ENCODE results near the gene MCRIP1. TPM values are rescaled to one million over a fixed set of nuclear protein-coding genes. Genes with fewer than 3 reads are reported as not detected.
A peak's percentile ranks its signal among the peaks of the same experiment; 100 is the strongest.

The MCRIP1 gene
- total and polyA plus RNA-seq, 2 of the 13 experiments (the other 11 are each of a cell fraction or from before 2014, with no cell fraction given), result 79.7 to 84.9 TPM

GRCh38 chr17:81871387-81872230, 38.5 kb upstream of the MCRIP1 start (continued):
- peak; percentile 89 for TF ChIP-seq ZNF691 (CRISPR knock-in tag; IDR thresholded peaks at IDR 0.05; ENCODE audit: borderline replicate concordance, low read depth)
- TF ChIP-seq USF2 (IDR thresholded peaks at IDR 0.05; ENCODE audit: low read depth, low read length), result no peak; the same call in 1 of the 2 replicates
- 0 out of 2 replicates have a peak, but pooled peaks have one; percentile 51 for TF ChIP-seq USF2 (CRISPR knock-in tag; IDR thresholded peaks at IDR 0.05; ENCODE audit: borderline replicate concordance)
- peak; percentile 96 for TF ChIP-seq TAF15 (IDR thresholded peaks at IDR 0.05; ENCODE audit: low read depth, low read length, poor library complexity, severe bottlenecking)
- peak; percentile 99 for TF ChIP-seq ZNF749 (CRISPR knock-in tag; IDR thresholded peaks at IDR 0.05; ENCODE audit: borderline replicate concordance)
- TF ChIP-seq ISX (CRISPR knock-in tag; conservative IDR thresholded peaks at IDR 0.05), result no peak
- no peak for TF ChIP-seq SRSF1 (optimal IDR thresholded peaks at IDR 0.05; ENCODE audit: low read depth, low read length)
- peak; percentile 41; the same call in 1 of the 2 replicates for TF ChIP-seq ZNF614 (CRISPR knock-in tag; IDR thresholded peaks at IDR 0.05; ENCODE audit: borderline replicate concordance)
- no peak; the same call in 1 of the 2 replicates for TF ChIP-seq THAP8 (CRISPR knock-in tag; IDR thresholded peaks at IDR 0.05; ENCODE audit: borderline replicate concordance)
- TF ChIP-seq ATF7 (IDR thresholded peaks at IDR 0.05), result no peak
- peak; percentile 73 for TF ChIP-seq ATF7 (CRISPR knock-in tag; IDR thresholded peaks at IDR 0.05)
- peak; percentile 84 for TF ChIP-seq ELF3 (CRISPR knock-in tag; IDR thresholded peaks at IDR 0.05)
- no peak; the same call in 1 of the 2 replicates for TF ChIP-seq NFYB (CRISPR knock-in tag; IDR thresholded peaks at IDR 0.05)
- TF ChIP-seq TOPORS (CRISPR knock-in tag; IDR thresholded peaks at IDR 0.05), result peak; percentile 92; the same call in 1 of the 2 replicates
- peak; percentile 99 for TF ChIP-seq ZNF546 (CRISPR knock-in tag; conservative IDR thresholded peaks at IDR 0.05)
- peak; percentile 62; the same call in 1 of the 2 replicates for TF ChIP-seq FOXK1 (CRISPR knock-in tag; IDR thresholded peaks at IDR 0.05; ENCODE audit: borderline replicate concordance, low read depth)
- TF ChIP-seq SMAD3 (CRISPR knock-in tag; IDR thresholded peaks at IDR 0.05), result no peak
- TF ChIP-seq RORA (CRISPR knock-in tag; IDR thresholded peaks at IDR 0.05), result no peak
- TF ChIP-seq ZNF570 (CRISPR knock-in tag; IDR thresholded peaks at IDR 0.05; ENCODE audit: borderline replicate concordance), result peak; percentile 90; the same call in 1 of the 2 replicates
- TF ChIP-seq EZH2 (conservative IDR thresholded peaks at IDR 0.05; ENCODE audit: low read depth, low read length), result no peak
- peak; percentile 93; the same call in 1 of the 2 replicates for TF ChIP-seq ZNF484 (CRISPR knock-in tag; IDR thresholded peaks at IDR 0.05; ENCODE audit: borderline replicate concordance, low read depth)
- peak; percentile 37; the same call in 1 of the 2 replicates for TF ChIP-seq ZNF121 (CRISPR knock-in tag; IDR thresholded peaks at IDR 0.05)
- TF ChIP-seq HOXA9 (CRISPR knock-in tag; IDR thresholded peaks at IDR 0.05; ENCODE audit: borderline replicate concordance), result peak; percentile 98
- TF ChIP-seq ZNF720 (CRISPR knock-in tag; IDR thresholded peaks at IDR 0.05), result no peak
- TF ChIP-seq HNF4G (IDR thresholded peaks at IDR 0.05; ENCODE audit: borderline replicate concordance, low read depth, low read length), result no peak; the same call in 1 of the 2 replicates
- peak; percentile 80 for TF ChIP-seq HNF4G (CRISPR knock-in tag; IDR thresholded peaks at IDR 0.05; ENCODE audit: borderline replicate concordance, low read depth)
- no peak for TF ChIP-seq MED13 (CRISPR knock-in tag; IDR thresholded peaks at IDR 0.05)
